Measurements from ENCODE around the gene SLC22A23.

DNA sequence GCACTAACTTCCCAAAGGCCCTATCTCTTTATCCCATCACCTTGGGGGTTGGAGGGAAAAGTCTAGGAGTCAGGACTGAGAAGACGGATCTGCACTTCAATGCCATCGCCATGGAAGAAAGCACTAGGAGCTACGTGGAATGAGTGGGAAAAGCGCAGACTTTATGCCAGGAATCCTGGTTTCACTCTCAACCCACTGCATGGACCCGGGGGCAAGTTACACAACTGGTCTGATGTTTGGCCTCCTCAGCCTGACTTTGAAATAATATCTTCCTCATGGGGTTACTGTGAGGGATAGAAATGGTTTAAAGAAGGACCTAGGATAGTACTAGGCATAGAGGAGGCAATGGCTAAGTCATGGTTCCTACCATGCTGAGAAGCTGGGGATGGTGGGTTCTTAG is 211.6 kb downstream of the SLC22A23 start:
- TF ChIP-seq, protein P1, sequence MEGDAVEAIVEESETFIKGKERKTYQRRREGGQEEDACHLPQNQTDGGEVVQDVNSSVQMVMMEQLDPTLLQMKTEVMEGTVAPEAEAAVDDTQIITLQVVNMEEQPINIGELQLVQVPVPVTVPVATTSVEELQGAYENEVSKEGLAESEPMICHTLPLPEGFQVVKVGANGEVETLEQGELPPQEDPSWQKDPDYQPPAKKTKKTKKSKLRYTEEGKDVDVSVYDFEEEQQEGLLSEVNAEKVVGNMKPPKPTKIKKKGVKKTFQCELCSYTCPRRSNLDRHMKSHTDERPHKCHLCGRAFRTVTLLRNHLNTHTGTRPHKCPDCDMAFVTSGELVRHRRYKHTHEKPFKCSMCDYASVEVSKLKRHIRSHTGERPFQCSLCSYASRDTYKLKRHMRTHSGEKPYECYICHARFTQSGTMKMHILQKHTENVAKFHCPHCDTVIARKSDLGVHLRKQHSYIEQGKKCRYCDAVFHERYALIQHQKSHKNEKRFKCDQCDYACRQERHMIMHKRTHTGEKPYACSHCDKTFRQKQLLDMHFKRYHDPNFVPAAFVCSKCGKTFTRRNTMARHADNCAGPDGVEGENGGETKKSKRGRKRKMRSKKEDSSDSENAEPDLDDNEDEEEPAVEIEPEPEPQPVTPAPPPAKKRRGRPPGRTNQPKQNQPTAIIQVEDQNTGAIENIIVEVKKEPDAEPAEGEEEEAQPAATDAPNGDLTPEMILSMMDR (IDR thresholded peaks at IDR 0.05; ENCODE audit: low read depth, low read length, poor library complexity, severe bottlenecking): no peak
- no peak for TF ChIP-seq EZH2phosphoT487 (IDR thresholded peaks at IDR 0.05; ENCODE audit: borderline replicate concordance, low read length)

Data from DOHH2 (cell line).